Measurements from ENCODE around the gene SPAG7.
A peak's percentile ranks its signal among the peaks of the same experiment; 100 is the strongest.

SPAG7 gene

DNA sequence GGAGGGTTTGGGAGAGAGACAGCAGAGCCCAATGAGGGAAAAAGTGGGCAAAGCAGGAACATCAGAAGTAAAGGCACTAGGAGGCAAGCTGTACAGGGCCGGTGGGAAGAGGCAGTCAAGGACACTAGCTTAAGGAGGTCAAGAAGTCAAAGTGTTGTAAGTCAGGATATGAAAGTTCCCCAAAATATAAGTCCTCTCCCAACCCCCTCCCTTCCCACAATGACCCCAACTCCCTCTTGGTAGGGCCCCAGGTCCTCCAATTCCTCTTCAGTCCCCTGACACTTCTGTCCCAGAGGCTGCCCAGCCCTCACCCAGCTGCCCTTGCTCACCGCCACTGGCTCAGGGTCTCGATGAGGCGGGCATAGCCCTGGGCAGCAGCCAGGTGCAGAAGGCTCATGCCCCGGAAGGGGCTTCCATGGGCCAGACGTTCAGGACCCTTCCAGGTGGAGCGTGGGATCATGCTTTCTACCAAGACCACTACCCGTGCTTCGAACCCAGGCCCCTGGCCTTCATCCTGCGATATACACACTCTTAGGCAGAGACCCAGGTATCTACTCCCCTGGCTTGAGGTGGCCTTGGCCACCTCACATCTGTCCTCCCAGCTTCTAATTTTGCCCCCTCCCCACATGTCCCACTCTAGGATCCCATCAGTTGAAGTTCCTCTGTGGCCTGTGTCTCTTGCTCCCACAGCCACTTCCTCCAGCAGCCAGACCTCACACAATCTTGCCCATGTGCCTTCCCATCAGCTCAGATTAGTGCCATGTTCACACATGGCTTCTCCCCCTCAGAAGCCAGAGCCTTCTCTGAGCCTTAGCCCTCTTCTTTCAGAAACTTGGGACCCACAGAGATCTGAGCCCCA, 5.9 kb upstream of the SPAG7 start:
- no peak for DNase-seq

DNA sequence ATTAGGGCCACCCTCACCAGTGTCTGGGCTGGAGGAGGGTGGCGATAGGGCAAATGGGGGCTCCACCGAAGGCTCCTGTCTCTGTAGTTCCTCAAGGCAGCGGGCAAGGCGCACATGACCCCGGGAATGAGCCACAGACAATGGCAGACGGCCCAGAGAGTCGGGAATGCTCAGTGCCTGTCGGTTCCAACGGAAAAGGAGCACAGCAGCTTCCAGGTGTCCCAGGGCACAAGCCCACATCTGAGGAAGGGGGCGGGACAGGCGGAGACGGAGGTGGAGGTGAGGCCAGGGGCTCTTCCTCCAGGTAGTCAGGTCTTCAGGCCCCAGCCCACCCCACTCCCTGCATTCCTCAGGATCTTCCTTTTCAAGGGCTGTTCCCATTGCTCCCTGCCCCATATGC, 5.1 kb upstream of the SPAG7 start:
- DNase-seq: no peak

DNA sequence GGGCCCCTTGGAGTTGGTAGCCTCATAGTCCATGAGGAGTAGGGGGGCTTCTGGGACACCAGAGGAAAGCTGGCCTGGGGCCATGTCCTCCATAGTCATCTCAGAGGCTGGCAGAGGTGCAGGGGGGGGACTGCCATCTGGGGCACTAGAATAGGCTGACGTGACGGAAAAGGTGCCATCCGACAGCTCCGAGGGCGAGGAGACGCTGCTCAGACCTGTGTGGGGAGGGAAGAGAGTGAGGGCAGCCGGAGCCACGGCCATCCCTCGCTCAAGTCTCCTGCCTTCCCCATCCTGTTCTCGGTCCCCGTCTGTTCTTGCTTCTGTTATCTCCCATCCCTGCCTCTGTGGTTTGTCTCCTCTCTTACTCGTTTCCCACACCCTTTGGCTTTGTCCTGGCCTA, 4.7 kb upstream of the SPAG7 start:
- no peak for DNase-seq

- no peak for DNase-seq
Observed at GRCh38 chr17:4971826-4972225, 4.2 kb upstream of the SPAG7 start.

GRCh38 chr17:4970273-4970672, 2.7 kb upstream of the SPAG7 start:
- DNase-seq: no peak

DNA sequence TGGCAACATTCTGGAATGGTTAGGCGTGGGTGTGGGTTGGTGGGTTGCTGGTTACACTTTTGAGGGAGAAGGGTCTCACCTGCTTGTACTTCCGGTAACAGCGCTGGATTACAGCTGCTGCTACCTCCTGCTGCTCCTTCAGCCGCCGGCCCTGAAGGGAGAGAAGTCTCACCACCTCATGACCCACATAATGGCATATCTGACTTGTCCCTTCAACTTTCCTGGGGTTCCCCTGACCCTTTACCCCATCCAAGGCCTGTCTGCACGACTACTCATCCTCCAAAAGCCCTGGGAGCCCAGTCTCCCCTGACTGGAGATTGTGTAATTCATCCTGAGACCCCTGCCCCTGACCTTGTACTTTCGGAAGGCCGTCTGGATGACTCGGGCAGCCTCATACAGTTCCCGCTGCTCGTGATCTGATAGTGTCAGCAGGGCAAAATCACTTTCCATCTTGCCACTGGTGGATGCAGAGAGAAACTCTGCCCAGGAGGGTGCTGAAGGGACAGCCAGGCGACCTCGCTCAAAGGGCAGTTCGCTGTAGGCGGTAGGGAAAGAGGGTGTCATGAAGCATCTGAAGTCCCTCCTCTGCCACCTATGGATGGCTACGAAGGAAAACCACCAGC, 2.0 kb upstream of the SPAG7 start:
- DNase-seq: no peak

DNA sequence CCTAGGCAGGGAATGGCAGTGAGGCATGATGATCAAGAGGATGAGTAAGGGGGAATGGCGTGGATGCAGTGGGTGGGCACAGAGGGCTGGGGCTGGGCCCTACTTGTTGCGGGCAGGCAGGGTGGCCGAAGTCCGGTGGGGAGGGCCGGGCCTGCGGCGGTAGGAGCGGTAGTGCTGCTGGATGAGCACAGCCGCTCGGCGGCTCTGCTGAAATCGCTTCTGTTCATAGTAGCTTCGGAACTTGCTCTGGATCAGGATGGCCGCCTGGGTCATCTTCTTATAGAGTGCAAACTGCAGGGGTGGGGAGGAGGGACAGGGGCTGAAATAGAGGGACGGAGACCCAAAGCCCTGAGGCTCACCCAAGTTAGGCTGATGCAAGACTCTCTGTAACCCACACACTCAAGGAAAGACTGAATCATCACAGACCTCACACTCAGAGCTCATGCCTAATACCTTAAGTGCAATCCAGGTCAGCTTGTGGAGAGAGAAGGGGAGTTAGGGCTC, 1.5 kb upstream of the SPAG7 start:
- DNase-seq: no peak

DNA sequence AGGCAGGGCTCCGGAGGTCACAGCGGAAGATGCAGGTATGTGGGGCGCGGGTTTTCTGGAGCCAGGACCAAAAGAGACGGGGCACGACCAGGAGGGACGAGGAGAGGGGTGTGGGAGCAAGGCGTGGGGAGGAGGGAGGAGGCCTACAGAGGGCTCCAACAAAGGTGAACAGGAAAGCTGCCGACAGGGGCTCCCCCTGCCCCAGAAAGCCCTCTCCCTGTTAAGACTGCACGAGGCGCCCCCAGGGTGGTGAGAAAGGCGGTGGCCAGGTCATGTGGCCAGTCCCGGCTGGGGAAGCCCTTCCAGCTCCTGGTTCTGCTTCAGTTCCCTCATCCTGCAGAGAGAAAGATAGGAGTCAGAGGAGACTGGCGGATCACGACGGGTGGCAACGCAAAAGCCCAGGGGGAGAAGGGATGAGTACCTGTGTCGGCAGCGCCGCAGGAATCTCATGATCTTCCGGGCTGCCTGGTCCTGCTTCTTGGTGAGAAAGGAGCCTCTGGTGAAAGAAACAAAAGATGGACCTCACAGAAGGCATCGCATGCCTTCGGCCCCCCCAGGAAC, 949 bp upstream of the SPAG7 start:
- no peak for DNase-seq

GRCh38 chr17:4966844-4967538, 626 bp downstream of the SPAG7 start:
- peak; percentile 99 for DNase-seq

GRCh38 chr17:4965311-4965986, 2.2 kb downstream of the SPAG7 start:
- no peak for DNase-seq

DNA sequence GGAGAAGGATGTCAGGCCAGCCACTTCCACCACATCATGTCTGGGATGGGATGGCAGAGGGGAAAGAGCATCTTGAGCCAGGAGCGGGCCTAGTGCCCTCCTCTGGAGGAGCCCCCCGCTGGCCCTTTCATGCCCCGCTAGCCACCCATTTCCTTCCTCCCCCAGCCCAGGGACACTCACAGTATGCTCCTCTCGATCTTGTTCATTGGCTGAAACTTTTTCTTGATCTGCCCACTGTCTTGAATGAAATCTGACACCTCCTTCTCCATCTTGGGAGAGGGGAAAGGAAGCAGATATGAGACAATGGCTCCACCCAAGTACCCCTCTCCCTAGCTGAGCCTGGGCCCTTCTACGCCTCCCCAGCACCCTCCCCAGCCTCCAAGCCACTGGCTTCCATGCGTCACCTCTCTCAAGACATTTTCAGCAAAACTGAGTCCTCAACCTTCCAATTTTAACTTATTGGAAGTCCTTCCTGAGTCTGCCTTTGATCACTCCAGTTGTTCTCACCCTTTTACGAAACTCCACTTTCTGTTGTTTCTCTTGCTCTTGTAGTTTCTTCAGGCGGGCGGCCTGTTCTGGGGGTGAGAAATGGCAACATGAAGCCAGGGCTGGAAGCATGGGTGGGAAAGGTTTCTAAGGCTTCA, 7.2 kb downstream of the SPAG7 start:
- no peak for DNase-seq

GRCh38 chr17:4959261-4959965, 8.2 kb downstream of the SPAG7 start:
- no peak for DNase-seq

- no peak for DNase-seq
Observed at GRCh38 chr17:4958102-4958501, 9.5 kb downstream of the SPAG7 start.

DNA sequence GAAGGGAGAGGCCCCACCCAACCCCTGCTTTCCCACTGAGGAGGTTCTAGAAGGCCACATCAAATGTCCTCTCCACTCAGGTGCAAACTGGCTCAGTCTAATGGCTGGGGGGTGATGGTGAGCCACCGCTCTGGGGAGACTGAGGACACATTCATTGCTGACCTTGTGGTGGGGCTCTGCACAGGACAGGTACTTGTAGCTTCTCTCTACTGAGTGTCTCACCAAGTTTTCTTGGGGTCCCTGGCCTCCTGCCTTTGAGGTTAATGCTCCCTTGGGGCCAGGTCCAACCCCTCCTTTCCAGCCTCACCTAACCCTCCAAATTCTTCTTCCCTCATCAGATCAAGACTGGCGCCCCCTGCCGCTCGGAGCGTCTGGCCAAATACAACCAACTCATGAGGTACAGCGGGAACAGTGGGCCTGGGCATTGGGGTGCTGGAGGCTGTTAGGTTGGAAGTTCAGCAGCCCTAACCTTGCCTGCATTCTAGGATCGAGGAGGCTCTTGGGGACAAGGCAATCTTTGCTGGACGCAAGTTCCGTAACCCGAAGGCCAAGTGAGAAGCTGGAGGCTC, 11.0 kb downstream of the SPAG7 start:
- DNase-seq: no peak

- DNase-seq: no peak
Observed at GRCh38 chr17:4955091-4955490, 12.5 kb downstream of the SPAG7 start.

GRCh38 chr17:4953451-4953961, 14.1 kb downstream of the SPAG7 start:
- DNase-seq: no peak

DNA sequence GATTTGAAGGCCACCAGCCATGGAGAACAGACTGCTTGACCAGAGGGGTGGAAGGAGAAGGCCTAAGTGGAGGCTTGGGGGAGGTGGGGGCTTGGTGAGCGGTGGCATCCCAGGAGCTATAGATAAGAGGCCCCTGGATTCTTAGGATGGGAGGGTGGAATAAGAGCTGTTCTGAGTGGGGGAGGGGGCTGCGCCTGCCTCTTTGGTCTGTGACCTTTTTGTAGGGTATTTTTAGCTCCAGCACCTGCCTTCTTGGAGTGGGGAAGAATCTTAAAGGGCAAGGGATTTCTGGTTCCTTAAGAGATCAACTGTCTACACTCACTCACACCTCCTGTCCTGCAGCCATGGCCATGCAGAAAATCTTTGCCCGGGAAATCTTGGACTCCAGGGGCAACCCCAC, 16.1 kb downstream of the SPAG7 start:
- no peak for DNase-seq

- DNase-seq: no peak
Observed at GRCh38 chr17:4950746-4951204, 16.8 kb downstream of the SPAG7 start, which contains the start of gene ENO3. Gene ENO3 (plus strand): TSS chr17:4951119. CDS start chr17:4951830, 711 bp downstream.

- no peak for DNase-seq
Observed at GRCh38 chr17:4950075-4950745, 17.4 kb downstream of the SPAG7 start.
